HG02678 (cell line): ENCODE data around the gene PCNX1.
"Not testable (repeated sequence)": the region's sequence is repeated elsewhere in the genome, so short reads cannot be mapped to it uniquely, and the experiment has no call there.

Experiments used
- ATAC-seq: cut with Tn5 transposase; IDR thresholded peaks from one replicate; pipeline ENCODE4 v1.9.1; 2021; ENCODE audit warnings: mild to moderate bottlenecking, moderate library complexity; ENCODE audit not compliant: unreplicated experiment

The PCNX1 gene

DNA sequence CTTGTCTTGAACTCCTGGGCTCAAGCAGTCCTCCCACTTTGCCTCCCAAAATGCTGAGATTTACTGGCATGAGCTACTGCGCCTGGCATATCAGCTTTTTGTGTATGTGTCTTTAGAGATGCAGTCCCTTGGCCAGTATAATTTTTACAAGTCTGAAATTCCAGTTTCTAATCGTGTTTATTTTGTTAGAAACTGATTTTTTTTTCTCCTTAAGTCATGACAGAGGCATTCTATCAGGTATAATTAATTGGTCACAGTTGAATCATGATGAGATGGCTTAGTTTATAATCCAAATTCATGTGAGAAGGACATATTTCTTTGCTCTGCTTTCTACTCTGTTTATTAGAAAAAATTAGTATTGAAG lies 98.9 kb downstream of the PCNX1 start:
- ATAC-seq, result no peak

DNA sequence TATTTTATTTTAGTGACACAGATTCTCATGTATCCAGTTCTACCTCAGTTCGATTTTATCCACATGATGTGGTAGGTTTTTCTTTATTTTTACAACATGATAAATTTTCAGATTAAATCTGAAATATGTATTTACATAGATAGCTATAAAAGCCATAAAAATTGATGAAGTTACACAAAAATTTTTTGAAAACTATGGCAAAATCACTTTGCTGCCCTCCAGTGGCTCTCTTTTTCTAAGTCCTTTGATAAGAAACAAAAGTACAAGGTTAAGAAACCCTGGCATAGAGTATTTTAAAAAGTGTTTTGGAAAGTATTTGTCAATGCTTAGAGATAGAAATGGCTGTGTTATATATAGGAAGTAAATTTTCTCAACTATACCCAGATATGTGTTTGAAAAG lies 104.2 kb downstream of the PCNX1 start:
- ATAC-seq, result no peak

DNA sequence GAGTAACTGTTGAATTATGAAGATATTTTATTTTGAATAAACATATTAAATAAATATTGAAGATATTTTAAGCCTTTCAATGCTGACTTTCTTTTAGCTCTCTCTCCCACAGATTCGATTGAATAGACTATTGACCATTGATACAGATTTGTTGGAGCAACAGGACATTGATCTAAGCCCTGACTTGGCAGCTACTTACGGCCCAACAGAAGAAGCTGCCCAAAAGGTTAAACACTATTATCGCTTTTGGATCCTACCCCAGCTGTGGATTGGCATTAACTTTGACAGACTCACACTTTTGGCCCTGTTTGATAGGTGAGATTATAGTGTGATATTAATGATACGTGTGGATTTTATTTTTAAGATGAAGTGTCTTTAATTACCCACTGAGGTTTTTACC lies 105.6 kb downstream of the PCNX1 start:
- no peak for ATAC-seq

DNA sequence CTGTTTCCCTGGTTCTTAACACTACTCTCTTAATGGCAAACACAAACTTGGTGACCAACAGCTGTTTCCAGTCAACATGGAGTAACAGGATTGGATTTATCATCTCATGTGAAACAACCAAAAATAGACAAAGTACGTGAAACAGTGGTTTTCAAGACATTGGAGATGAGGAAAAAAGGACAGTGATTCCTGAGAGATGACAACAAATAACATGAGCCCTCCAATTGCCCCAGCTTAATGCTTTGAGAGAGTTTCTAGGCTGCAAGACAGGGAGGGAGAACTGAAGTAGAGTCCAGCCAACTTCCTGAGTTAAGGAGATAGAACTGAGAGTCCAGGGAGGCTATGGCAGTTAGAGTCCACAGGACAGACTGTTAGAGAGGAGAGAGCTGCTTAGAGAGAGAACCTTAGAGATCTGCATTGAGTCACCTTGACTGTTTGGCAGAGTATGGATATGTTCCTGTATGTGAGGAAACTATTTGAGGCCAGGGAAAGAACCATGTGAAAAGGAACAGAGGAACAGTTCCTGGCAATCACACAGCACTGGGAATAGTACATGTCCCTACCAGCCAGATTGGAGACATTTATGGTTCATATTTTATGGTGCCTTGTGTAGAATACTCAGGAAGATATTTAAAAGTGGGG lies 106.4 kb downstream of the PCNX1 start:
- ATAC-seq, result no peak

DNA sequence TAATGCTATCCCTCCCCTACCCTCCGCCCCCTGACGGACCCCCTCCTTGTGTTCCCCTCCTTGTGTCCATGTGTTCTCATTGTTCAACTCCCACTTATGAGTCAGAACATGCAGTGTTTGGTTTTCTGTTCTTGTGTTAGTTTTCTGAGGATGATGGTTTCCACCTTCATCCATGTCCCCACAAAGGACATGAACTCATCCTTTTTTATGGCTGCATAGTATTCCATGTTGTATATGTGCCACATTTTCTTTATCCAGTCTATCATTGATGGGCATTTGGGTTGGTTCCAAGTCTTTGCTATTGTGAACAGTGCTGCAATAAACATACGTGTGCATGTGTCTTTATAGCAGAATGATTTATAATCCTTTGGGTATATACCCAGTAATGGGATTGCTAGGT lies 112.7 kb downstream of the PCNX1 start:
- not testable (repeated sequence) for ATAC-seq

DNA sequence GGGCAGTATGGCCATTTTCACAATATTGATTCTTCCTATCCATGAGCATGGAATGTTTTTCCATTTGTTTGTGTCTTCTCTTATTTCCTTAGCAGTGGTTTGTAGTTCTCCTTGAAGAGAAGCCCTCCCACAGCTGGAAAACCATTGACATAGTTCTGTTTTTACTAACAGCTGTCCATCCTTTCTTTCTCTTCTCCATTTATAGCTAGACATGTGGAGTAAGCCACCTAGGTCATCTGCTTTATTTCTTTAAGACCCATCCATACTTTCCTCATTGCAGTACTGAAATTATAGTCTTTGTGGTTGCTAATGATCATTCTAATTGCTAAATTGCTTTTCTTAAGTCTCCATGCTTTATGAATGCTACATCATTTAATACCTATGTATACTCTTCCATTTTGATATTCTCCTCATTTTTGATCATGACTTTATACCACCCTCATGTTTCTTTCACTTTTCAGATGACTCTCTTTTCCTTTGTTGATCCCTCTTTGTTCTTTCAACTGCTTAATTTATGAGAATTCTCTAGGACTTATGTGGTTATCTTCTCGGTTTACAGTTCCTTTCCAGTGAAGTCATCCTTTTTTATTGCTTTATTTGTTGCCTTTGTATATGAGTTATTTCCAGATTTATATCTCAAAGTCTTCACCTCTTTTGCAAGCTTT lies 114.2 kb downstream of the PCNX1 start:
- no peak for ATAC-seq

DNA sequence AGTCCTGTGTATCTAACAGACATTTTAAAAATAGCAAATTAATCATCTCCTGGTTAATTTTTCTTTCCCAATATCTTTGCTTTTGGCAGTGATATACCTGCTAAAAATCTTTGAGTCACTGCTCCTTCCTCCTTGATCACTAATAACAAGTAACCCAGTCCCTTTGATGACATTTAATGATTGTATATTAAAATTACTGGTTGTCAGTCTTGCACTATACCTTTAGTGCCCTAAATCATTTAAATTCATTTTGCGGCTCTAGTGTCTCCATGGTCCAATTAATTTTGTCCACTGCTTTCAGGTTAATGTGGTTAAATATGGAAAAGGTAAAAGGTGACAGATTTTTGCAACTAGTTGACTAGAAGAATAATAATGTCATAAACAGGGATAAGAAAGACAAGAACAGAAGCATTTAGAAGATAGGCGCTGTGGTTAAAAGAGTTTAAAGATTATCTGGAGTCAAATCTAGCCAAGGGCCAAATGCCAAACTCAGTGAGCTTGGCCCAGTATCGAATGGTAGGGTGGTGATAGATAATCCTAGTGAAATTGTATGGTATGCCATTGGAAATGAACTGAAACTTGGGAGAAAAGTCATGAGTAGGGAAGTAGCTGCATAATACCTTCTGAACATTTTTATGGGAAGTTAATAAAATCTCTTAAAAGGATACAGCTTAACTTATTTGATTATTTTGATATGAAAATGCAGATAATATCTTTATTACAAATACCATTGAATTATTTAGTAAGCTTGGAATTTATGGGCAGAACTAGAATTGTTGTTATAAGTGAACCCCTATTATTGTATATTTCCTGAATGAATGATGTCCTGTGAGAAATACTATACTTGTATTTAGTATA lies 115.0 kb downstream of the PCNX1 start:
- no peak for ATAC-seq

DNA sequence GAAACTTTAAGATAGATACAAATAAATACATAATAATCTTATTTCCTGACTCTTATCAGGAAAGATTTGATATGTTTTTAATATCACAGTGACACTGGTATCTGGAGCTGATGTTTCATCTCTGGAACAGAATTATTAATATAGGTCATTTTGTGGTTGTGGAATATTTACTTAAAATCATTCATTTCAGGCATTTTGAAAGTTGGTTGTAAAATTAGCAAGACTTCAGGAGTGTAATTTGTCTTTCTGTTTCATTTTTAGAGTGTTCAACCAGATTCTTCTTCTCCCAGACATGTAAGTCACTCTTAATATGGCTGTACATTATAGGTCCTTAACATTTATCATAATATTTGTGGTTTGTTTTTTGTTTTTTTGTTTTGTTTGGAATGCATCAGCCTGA lies 115.7 kb downstream of the PCNX1 start:
- no peak for ATAC-seq

DNA sequence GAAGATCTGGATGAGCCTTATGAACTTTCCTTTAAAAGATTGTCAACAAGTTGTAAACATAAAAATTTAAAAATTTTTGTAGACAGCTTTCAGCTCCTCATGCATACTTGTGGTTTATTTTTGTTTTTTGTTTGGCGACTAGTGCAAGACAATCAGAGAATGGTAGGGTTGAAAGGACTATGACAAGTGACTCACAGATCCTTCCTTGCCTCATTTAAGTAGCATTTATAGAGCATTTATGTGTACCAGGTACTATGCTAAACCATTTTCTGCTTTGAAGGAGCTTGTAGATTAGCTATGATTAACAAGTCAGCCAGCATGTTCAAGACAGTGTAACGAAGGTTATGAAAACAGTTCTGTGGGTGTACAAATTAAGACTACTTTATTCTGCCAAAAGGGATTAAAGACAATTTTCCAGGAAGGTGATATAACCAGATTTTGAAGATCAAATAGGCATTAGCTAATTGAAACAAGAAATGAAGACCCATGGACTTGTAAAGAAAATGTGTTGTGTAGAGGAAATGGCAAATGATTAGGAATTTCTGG lies 122.0 kb downstream of the PCNX1 start:
- no peak for ATAC-seq

DNA sequence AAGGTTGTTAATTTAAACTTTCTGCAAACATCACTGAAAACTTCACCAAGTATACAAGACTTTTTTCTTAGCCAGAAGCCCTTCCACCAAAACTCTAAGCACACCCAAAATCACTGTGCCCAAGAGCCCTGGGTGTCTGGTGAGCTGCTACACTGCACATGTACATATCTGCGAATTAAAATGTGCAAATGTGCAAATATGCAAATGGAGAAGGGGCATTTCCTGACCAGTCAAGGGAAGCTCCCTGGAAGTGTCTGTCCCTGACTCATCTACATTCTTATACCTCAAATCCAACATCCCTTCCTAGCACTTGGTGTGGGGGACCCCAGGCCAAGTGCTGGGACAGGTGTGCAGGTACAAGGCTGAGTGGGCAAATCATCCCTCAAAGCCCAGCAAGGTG lies 123.7 kb downstream of the PCNX1 start:
- ATAC-seq, result no peak

DNA sequence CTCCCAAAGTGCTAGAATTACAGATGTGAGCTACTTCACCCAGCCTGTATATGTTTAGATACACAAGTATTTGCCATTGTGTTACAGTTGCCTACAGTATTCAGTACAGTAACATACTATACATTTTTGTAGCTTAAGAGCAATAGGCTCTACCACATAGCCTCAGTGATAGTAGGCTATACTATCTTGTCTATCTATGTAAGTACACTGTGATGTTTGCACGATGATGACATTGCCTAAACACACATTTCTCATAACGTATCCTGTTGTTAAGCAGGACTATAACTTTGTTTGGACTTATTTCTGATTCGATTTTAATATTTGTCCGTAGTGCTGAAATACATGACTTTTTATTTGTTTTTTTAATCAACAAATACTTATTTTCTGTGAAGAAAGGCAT lies 129.2 kb downstream of the PCNX1 start:
- no peak for ATAC-seq

DNA sequence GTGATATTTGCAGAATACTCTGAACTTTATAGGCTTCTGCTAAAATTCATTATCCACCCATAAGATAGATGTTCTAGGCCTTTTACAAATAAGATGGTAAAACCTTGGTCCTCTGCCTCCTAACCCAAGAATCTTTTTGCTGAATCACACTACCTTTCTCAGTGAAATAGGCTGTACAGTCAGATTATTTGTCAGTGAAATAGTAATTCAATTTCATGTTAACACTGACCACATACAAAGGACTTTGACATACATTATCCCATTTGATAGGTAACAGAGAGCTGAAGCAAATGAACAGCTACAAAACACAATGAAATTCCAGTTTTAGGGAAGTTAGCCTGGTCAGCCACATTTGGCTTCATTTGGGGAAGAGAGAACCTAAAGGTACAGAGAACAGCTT lies 141.1 kb downstream of the PCNX1 start:
- ATAC-seq, result no peak

DNA sequence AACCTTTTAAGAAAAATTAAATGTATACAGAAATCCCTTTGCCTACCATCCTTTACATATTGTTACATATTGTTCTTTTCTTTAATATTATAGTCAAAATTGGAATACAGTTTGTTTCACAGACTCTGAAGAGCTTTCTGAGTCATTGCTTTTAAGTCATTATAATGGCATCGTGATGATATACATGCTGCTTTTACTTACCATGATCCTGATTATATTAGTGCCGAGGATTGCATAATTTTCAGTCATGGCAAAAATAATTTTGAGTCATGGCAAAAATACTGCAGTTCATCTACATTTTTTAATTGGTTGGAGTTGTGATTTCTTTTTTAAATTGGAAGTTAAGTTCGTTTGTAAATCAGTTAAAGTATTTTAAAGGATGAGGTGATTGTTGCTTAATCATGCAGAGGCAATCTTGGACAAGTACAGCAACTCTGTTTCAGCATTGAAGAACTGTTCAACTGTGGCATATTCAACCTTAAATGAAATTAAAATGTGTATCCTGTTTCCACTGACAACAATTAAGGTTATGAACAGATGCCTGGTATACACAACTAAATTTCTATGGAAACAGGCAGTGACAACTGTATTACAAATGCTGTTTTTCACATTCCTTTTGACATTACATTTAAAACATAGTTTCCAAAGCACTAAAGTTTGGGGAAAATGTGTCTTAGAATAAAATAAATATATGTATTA lies 142.3 kb downstream of the PCNX1 start:
- ATAC-seq, result no peak

DNA sequence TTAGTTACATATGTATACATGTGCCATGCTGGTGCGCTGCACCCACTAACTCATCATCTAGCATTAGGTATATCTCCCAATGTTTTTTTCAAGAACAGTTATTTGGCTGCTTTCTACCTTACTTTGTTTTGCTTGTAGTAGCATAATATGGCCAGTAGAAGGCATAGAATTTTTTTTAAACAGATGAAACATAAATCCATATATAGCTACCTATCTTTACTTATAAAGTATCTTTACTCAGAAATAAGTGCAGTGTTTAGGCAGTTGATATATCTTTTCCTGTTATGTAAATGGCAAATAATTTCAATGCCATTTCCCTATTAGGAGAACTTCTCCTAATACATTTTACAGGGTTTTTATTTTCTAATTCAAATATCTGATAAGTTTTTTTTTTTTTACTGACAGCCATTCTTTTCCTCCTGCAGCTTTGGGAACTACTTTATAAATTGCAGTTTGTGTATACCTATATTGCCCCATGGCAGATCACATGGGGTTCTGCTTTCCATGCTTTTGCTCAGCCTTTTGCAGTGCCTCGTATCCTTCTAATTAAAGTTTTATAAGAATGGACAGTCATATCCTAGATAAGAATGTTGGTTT lies 143.1 kb downstream of the PCNX1 start:
- no peak for ATAC-seq

DNA sequence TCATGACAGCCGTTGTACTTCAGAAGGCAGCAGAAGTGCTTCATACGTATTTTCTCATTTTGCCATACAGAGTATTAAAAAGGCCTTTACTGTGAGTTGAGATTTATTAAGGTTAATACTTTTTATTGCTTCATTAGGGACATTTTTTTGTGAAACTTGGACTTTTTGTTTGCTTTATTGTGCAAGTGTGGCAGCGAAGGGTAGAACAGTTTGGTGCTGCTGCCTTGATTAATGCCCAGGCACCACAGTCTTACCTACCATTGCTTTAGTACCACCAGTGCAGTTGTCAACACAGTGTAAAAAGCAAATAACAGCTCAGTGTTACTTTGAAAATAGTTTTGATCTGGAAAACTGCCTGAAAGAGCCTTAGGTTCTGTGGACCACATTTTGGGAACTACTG lies 147.4 kb downstream of the PCNX1 start:
- ATAC-seq, result no peak

DNA sequence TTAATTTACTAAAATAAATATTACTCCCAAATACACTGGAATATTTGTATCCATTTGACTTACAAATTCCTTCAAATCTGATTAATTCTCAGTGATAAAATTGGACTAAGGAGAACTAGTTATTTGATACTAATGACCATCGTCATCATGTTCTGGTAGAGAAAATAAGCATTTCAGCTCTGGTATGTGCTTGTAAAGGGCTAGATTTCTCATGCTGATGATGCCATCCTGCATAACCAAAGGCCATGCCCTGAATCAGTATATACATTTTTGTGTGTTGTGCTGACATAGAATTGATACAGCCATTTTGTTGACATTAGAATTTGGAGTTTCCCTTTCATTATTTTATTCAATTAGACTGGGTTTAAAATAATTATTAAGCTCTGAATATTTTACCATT lies 148.9 kb downstream of the PCNX1 start:
- ATAC-seq, result no peak

DNA sequence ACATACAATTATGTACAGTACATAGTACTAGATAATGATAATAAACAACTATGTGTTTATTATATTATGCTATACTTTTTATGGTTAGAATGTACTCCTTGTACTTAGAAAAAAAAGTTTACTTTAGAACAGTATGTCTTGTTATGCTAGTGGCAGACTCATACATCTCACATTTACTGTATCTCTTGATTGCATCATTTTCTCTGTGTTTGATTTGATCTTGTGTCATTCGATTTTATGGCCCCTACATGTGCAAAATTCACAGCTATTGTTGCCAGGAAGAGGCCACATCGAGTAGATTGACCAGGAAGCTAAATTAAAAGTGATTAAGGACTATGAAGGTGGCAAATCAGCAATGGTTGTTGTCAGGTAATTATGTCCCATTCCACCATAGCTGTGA lies 153.0 kb downstream of the PCNX1 start:
- ATAC-seq, result no peak

DNA sequence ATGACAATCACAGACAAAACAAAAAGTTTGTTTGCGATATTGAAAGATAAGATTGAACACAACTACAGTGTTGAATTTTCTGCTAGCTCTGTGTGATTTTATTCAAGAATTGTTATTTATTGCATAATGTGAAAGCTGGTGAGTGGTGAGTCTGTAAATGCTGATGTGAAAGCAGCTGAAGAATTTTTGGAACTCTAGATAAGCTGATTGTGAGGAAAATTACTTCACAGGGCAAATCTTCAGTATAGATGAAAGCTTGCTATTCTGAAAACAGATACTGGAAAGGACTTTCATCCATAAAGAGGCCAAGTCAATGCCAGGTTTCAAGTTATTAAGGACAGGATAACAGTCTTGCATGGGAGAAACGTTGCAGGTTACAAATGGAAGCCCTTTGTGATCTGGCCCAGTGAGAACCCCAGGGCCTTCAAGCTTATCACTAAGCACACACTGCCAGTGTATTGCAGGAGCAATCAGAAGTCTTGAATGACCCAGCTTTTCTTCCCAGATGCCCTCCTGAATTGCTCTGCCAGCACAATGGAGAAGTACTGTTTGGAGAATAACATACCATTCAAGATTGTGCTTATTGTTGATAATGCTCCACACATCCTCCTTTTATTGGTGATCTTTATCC lies 153.7 kb downstream of the PCNX1 start:
- ATAC-seq, result no peak

DNA sequence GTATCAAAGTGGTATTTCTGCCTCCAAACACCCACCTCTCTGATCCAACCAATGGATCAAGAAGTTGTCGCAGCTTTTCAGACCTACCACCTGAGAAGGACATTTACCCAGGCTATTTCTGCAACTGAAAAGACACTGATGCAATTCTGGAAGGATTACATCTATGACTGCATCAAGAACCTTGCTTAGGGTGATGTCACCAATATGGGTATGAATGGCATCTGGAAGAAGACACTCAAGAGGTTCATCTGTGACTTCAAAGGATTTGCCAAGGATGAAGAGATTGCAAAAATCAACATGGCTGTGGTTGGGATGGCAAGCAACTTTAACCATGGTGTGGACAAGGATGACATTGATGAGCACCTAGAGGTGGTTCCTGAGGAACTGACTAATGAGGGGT lies 154.2 kb downstream of the PCNX1 start:
- ATAC-seq, result no peak

DNA sequence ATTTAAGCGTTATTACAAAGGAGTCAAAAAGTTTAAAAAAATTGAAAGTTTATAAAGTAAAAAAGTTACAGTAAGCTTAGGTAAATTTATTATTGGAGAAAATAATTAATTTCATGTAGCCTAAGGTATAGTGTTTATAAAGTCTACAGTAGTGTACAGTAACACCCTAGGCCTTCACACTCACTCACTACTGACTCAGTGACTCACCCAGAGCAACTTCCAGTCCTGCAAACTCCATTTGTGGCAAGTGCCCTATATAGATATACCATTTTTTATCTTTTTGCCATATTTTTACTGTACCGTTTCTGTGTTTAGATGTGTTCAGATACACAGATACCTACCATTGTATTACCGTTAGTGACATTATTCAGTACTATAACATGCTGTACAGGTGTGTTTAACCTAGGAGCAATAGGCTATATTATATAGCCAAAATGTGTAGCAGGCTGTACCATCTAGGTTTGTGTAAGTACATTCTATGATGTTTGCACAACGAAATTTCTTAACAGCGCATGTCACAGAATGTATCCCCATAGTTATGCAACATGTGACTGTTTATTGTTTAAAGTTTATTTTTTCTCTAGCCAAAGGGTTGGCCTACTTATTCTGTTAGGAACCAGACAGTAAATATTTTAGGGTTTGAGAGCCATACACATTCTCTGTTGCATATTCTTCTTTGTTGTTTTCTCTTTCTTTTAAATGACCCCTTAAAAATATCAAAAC lies 155.5 kb downstream of the PCNX1 start:
- ATAC-seq, result no peak
